ENCODE measurements around the gene CCDC88B.
A peak's percentile ranks its signal among the peaks of the same experiment; 100 is the strongest.
"Not testable (repeated sequence)": the region's sequence is repeated elsewhere in the genome, so short reads cannot be mapped to it uniquely, and the experiment has no call there.

CCDC88B gene

GRCh38 chr11:64323984-64324383 lies 16.0 kb upstream of the CCDC88B start:
- DNase-seq: not testable (repeated sequence)

- DNase-seq: no peak
Measured at GRCh38 chr11:64324692-64325469, 15.1 kb upstream of the CCDC88B start.

GRCh38 chr11:64327375-64327774 lies 12.6 kb upstream of the CCDC88B start:
- no peak for DNase-seq

- DNase-seq: no peak
Measured at GRCh38 chr11:64327993-64328392, 12.0 kb upstream of the CCDC88B start.

- no peak for DNase-seq
Measured at GRCh38 chr11:64330888-64331287, 9.1 kb upstream of the CCDC88B start.

DNA sequence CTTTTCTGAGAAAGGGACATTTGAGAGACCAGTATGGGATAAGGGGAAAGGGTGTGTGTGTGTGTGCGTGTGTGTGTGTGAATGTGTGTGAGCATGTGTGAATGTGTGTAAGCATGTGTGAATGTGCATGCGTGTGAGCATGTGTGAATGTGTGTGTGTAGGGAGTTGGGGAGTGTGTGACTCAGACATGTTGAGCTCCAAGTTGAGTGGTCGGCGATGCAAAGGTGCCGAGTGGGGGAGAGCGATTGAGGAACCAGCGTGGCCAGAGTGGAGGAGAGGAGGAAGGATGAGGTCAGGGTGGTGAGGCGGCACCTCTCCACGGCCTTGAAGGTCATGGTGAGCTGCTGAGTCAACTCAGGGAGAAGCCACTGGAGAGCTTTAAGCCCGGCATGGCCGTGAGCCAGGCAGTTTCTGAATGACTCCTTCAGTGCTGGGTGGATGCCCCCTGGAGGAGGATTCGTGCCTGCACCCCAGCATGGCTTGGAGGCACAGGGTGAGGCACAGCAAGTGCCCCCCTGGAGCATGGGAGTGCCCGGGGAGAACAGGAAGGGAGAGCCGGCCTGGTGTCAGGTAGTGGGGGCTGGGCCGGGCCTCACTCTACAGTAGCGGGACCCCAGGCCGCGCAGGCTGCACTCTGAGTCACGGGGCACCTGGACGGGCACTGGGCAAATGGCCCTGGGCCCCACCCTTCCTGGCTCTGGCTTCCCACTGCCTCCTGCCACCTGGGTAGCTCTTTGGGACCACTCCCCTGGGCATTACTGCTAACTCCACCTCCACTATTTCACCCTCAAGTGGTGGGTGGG lies 8.2 kb upstream of the CCDC88B start:
- no peak for DNase-seq

DNA sequence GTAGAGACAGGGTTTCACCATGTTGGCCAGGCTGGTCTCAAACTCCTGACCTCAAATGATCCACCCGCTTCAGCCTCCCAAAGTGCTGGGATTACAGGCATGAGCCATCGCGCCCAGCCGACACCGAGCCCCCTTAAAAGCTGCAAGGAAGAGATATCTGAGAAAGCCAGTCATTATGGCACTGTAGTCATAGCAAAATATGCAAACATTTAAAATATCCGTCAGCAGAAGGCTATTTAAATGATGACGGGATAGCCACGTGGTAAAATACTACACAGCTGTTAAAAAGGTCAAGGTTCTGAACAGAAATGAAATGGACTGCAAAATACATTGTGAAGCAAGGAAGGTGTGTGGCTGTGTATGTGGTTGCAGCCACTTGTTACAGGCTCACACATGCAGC lies 6.4 kb upstream of the CCDC88B start:
- DNase-seq: no peak

DNA sequence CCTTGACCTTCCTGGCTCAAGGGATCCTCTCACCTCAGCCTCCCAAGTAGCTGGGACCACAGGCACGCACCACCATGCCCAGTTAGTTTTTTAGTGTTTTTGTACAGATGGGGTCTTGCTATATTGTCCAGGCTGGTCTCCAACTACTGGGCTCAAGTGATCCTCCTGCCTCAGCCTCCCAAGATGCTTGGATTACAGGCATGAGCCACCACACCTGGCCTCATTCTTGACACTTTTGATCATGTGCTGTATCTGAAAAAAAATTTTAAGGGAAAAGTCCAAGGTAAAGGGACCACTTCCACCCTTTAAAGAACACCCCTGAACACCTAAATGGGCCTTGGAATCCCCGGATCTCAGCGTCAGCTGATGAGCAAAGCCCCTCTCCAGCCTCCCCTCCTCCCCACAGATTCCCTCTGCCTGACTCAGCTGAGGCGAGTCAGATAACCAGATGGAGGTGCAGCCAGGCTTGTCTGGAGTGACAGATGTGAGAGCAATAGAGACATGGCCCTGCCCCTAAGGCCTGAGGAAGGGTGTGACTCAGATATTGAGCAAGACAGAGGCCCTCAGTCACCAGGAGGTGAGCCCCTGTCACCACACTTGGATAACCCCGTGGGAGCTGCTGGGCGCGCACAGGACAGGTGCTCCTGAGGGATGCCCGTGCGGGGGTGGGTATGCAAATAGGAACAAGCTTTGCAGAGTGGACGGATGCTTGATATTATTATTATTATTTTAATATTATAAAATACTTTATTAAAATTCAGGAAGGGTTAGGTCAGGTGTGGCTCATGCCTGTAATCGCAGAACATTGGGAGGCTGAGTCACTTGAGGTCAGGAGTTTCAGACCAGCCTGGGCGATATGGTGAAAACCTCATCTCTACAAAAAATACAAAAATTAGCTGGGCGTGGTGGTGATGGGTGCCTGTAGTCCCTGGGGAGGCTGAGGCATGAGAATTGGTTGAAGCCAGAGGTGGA lies 5.0 kb upstream of the CCDC88B start:
- DNase-seq: peak; percentile 17

DNA sequence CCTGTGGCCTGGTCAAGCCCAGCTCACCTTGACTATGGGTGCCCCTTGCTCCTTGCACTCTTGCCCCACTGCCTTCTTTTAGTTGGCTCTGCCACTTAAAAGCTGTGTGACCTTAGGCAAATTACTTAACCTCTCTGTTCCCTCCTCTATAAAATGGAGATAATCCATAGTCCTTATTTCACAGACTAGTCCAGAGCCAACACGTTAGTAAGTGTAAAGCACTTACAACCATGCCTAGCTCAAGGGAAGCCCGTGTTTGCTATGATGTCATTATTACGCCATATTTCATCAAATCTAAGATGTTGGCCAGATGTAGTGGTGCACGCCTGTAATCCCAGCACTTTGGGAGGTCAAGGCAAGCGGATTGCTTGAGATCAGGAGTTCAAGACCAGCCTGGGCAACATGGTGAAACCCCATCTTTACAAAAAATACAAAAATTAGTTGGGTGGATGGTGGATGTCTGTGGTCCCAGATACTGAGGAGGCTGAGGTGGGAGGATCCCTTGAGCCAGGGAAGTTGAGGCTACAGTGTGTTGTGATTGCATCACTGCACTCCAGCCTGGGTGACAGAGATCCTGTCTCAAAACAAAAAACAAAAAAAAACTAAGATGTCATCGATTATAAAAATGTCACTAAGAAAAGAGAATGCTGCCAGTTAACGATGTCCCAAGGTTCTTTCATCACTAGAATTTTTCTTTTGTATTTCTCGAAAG lies 2.3 kb upstream of the CCDC88B start:
- no peak for DNase-seq

DNA sequence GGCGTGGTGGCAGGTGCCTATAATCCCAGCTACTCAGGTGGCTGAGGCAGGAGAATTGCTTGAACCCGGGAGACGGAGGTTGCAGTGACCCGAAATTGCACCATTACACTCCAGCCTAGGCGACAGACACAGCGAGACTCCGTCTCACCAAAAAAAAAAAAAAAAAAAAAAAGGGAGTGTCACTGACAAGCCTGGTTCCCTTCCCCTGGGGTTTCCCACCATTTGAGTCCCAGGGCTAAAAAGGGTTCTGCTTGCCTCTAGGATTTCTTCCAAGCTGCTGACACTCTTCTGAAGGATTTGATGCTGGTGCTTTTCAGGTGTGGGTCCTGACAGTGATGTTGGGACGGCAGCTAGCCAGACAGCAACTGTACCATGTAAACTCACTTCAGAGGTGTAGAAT lies 1.3 kb upstream of the CCDC88B start:
- DNase-seq: no peak

DNA sequence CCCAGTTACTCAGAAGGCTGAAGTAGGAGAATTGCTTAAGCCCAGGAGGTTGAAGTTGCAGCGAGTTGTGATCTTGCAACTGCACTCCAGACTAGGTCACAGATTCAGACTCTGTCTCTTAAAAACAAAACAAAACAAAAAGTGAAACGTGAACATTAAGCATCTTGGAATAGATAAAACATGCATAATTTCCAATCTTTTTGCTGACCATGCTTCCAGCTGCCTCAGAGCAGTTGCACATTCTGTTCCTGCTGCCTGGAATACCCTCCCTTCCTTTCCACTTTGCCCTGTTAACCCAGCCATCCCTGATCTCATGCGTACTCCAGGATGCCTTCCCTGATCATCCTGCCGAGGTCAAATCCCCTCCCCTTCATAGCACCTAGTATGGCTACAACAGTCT lies 718 bp upstream of the CCDC88B start:
- DNase-seq: no peak

- no peak for DNase-seq
Measured at GRCh38 chr11:64340671-64341335, 799 bp downstream of the CCDC88B start.

DNA sequence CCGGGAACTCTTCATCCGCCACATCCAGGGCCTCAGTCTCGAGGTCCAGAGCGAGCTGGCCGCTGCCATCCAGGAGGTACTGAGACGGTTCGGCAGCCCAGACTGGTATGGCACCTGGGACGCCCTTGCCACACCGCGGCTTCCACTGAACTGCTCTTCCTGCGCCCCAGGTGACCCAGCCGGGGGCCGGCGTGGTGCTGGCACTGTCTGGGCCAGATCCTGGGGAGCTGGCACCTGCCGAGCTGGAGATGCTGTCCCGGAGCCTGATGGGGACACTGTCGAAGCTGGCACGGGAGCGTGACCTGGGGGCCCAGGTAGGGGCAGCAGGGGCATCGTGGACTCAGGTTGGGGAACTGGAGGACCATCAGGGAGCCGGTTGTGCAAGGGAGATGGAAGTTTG lies 1.4 kb downstream of the CCDC88B start:
- DNase-seq: no peak

DNA sequence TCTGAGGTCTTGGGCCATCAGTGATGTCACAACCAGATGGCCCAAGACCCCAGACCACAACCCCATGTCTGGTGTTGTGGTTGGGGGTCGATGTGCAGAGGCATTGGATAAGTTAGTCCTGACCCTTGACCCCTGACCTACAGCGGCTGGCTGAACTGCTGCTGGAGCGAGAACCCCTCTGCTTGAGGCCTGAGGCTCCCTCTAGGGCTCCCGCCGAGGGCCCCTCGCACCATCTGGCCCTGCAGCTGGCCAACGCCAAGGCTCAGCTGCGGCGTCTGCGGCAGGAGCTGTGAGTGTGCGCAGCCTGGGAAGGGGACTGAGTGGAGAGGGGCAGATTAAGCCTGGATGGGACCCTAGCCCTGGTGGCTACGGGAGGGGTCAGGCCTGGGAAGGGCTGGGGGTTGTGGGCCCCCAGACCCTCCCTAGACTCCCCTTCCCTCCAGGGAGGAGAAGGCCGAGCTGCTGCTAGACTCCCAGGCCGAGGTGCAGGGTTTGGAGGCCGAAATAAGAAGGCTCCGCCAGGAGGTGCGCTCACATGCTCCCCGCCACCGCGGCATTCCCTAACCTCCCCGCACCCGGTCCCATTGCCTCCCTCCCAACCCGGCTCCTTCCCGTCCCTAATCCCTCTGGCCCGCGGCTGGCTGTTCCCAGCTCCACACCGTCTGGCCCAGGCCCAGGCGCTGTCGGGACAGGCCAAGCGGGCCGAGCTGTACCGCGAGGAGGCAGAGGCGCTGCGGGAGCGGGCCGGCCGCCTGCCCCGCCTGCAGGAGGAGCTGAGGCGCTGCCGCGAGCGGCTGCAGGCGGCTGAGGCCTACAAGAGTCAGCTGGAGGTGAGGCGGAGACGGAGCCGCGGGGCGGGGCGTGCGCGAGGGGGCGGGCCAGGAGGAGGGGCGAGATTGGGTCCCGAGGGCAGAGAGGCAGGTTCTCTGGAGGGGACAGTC lies 2.1 kb downstream of the CCDC88B start:
- DNase-seq: peak; percentile 41

GRCh38 chr11:64342869-64343745 lies 3.1 kb downstream of the CCDC88B start:
- DNase-seq: no peak

DNA sequence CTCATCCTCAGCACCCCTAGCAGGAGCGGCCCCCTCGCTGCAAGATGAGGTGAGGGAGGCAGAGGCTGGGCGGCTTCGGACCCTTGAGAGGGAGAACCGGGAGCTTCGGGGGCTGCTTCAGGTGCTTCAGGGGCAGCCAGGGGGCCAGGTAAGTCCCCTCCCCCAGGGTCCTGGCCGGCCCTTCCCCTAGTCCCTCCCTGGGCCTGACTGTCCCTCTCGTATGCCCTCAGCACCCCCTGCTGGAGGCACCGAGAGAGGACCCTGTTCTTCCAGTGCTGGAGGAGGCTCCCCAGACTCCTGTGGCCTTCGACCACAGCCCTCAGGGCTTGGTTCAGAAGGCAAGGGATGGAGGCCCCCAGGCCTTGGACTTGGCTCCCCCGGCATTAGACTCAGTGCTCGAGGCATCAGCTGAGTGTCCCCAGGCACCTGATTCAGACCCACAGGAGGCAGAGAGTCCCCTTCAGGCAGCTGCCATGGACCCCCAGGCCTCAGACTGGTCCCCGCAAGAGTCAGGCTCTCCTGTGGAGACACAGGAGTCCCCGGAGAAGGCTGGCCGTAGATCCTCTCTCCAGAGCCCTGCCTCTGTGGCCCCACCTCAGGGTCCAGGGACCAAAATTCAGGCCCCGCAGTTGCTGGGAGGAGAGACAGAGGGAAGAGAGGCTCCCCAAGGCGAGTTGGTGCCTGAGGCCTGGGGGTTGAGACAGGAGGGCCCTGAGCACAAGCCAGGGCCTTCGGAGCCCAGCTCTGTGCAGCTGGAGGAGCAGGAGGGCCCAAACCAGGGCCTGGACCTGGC lies 4.0 kb downstream of the CCDC88B start:
- no peak for DNase-seq

DNA sequence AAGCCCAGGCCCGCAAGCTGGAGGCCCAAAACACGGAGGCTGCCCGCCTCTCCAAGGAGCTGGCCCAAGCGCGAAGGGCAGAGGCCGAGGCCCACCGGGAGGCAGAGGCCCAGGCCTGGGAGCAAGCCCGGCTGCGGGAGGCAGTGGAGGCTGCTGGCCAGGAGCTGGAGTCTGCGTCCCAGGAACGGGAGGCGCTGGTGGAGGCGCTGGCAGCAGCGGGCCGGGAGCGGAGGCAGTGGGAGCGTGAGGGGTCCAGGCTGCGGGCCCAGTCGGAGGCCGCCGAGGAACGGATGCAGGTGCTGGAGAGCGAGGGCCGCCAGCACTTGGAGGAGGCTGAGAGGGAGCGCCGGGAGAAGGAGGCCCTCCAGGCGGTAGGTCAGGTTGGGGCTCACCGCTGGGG lies 4.8 kb downstream of the CCDC88B start:
- no peak for DNase-seq

DNA sequence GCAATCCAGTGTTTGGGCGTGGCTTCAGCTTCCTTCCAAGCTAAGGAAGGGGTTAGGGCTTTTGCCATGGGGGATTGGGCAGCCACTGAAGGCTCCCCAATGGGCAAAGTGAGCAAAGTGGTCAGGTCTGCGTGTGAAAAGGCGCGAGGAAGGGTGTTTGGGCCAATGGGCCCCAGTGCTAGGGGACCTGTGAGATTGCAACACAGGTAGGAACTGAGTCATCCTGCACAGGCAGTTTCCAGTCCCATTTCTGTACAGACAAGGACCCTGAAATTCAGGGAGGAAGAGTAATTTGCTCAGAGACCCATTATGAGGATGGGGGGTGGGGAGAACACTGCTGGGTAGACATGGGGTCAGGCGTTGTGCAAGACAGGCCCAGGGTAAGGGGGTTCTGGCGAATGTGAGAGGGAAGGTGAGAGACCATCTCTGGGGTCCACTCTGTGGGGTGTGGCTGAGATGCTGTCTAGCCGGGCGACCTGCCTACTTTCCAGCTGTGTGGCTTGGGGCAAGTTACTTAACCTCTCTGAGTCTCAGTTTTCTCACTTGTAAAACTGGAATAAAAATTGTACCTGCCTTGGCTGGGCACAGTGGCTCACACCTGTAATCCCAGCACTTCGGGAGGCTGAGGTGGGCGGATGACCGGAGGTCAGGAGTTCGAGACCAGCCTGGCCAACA lies 7.3 kb downstream of the CCDC88B start:
- no peak for DNase-seq
